Neural cell (in vitro differentiated cells): ENCODE results near the gene RIMS1.

Experiments
- CTCF ChIP-seq: fragments of 450-650 bp; IDR thresholded peaks from 2 replicates; pipeline ENCODE4 v1.5.1; 2014; ENCODE audit warnings: antibody characterized with exemption, mild to moderate bottlenecking, moderate library complexity; ENCODE audit not compliant: poor library complexity, severe bottlenecking
- EP300 ChIP-seq: fragments of 450-650 bp; conservative IDR thresholded peaks from 2 replicates; pipeline ENCODE4 v1.6.1; 2014; ENCODE audit warnings: antibody characterized with exemption, mild to moderate bottlenecking, moderate library complexity; ENCODE audit not compliant: poor library complexity, severe bottlenecking
- EZH2 ChIP-seq: fragments of 200-600, 300-800 bp; shearing (Covaris generic), sonication (generic); IDR thresholded peaks from 2 replicates; pipeline ENCODE4 v1.6.1; 2014; ENCODE audit warnings: antibody characterized with exemption, low read length, borderline replicate concordance, mild to moderate bottlenecking; ENCODE audit not compliant: insufficient read depth, poor library complexity, severe bottlenecking
- MXI1 ChIP-seq: fragments of 450-650 bp; conservative IDR thresholded peaks from 2 replicates; pipeline ENCODE4 v1.6.1; 2014; ENCODE audit warnings: antibody characterized with exemption, mild to moderate bottlenecking; ENCODE audit not compliant: poor library complexity, severe bottlenecking
- RAD21 ChIP-seq: fragments of 450-650 bp; conservative IDR thresholded peaks from 2 replicates; pipeline ENCODE4 v1.6.1; 2014; ENCODE audit warnings: antibody characterized with exemption, mild to moderate bottlenecking, moderate library complexity
- REST ChIP-seq: IDR thresholded peaks from 2 replicates; pipeline ENCODE4 v1.6.1; 2012; ENCODE audit warnings: borderline replicate concordance

DNA sequence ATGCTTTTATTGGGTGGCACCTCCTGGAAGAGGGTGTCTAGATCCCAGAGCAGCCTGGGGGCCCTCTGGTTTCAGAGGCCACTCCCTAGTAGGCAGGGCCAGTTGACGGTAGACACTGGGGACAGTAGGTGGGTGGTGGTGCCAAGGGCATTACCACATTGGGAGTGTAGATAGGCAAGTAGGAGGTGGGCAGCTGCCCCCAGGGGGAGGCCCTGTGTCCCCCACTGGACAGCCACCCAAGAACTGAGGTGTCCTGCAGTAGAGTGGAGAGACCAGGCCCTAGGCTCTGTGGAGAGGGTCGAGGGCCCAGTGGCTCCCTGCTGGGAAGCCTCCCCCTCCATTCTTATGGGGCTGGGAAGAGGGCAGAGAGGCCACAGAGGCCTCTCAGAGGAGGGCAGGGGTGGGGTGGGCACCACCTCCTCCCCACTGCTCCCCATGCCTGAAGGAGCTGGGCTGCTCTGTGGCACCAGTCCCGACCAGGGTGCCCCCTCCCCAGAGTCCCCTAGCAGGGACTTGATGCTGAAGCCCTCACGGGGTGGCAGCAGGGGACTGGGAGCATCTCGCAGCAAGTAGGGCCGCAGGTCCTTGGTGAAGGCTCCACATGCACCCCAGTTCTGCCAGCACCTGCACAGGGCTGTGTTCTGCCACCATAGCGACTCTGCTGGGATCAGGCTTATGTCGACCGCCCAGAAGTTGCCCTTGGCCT lies 430.5 kb downstream of the RIMS1 start:
- no peak for TF ChIP-seq CTCF
- no peak for TF ChIP-seq REST
- no peak for TF ChIP-seq RAD21
- no peak for TF ChIP-seq EZH2
- no peak for TF ChIP-seq EP300
- TF ChIP-seq MXI1 = no peak
